HG02642 (cell line): ENCODE measurements around the gene BRINP3.

Source experiments
- ATAC-seq: cut with Tn5 transposase; IDR thresholded peaks from one replicate; pipeline ENCODE4 v1.9.1; 2021; ENCODE audit warnings: mild to moderate bottlenecking; ENCODE audit not compliant: unreplicated experiment, poor library complexity

BRINP3 gene

GRCh38 chr1:190205713-190206112 is 272.0 kb downstream of the BRINP3 start:
- ATAC-seq = no peak

GRCh38 chr1:190196020-190196419 is 281.6 kb downstream of the BRINP3 start:
- ATAC-seq = no peak

- ATAC-seq = no peak
These were observed 284.1 kb downstream of the BRINP3 start for GRCh38 chr1:190193508-190194115.

- no peak for ATAC-seq
These were observed 285.0 kb downstream of the BRINP3 start for GRCh38 chr1:190192627-190193026.

- no peak for ATAC-seq
These were observed 294.1 kb downstream of the BRINP3 start for GRCh38 chr1:190183588-190183987.

- ATAC-seq = no peak
These were observed 297.8 kb downstream of the BRINP3 start for GRCh38 chr1:190179817-190180216.

GRCh38 chr1:190178827-190179226 is 298.8 kb downstream of the BRINP3 start:
- no peak for ATAC-seq

- no peak for ATAC-seq
These were observed 300.1 kb downstream of the BRINP3 start for GRCh38 chr1:190177555-190177954.

GRCh38 chr1:190176776-190177175 is 300.9 kb downstream of the BRINP3 start:
- ATAC-seq = no peak

- no peak for ATAC-seq
These were observed 302.3 kb downstream of the BRINP3 start for GRCh38 chr1:190175320-190175719.

- no peak for ATAC-seq
These were observed 304.8 kb downstream of the BRINP3 start for GRCh38 chr1:190172651-190173430.

- no peak for ATAC-seq
These were observed 307.3 kb downstream of the BRINP3 start for GRCh38 chr1:190170321-190170720.

GRCh38 chr1:190169311-190170067 is 308.2 kb downstream of the BRINP3 start:
- ATAC-seq = no peak

GRCh38 chr1:190168893-190169280 is 308.8 kb downstream of the BRINP3 start:
- ATAC-seq = no peak

GRCh38 chr1:190168116-190168892 is 309.4 kb downstream of the BRINP3 start:
- ATAC-seq = no peak

GRCh38 chr1:190159146-190159545 is 318.5 kb downstream of the BRINP3 start:
- ATAC-seq = no peak

GRCh38 chr1:190154744-190155143 is 322.9 kb downstream of the BRINP3 start:
- no peak for ATAC-seq

- no peak for ATAC-seq
These were observed 330.0 kb downstream of the BRINP3 start for GRCh38 chr1:190147616-190148015.

- no peak for ATAC-seq
These were observed 333.0 kb downstream of the BRINP3 start for GRCh38 chr1:190144650-190145049.

GRCh38 chr1:190140644-190141043 is 337.0 kb downstream of the BRINP3 start:
- no peak for ATAC-seq
